LNCAP (cell line): ENCODE results near the gene PDE9A.

Experiments
- CTCF ChIP-seq: fragments of 450-650 bp; IDR thresholded peaks from 2 replicates; pipeline ENCODE4 v1.5.1; 2017; ENCODE audit warnings: mild to moderate bottlenecking

PDE9A gene

GRCh38 chr21:42820616-42821465 is 167.4 kb downstream of the PDE9A start:
- no peak for TF ChIP-seq CTCF
